HG03571 (cell line): ENCODE measurements around the gene SEC22C.

Source experiments
- ATAC-seq: cut with Tn5 transposase; IDR thresholded peaks from one replicate; pipeline ENCODE4 v1.9.1; 2021; ENCODE audit not compliant: unreplicated experiment

Gene SEC22C

DNA sequence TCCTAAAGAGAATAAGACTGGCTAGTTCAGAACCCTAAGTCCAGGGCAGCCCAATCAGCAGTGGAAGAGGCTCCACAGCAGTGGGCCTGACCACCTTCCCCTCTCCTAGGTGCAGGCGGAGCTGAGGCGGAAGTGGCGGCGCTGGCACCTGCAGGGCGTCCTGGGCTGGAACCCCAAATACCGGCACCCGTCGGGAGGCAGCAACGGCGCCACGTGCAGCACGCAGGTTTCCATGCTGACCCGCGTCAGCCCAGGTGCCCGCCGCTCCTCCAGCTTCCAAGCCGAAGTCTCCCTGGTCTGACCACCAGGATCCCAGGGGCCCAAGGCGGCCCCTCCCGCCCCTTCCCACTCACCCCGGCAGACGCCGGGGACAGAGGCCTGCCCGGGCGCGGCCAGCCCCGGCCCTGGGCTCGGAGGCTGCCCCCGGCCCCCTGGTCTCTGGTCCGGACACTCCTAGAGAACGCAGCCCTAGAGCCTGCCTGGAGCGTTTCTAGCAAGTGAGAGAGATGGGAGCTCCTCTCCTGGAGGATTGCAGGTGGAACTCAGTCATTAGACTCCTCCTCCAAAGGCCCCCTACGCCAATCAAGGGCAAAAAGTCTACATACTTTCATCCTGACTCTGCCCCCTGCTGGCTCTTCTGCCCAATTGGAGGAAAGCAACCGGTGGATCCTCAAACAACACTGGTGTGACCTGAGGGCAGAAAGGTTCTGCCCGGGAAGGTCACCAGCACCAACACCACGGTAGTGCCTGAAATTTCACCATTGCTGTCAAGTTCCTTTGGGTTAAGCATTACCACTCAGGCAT, 45.6 kb downstream of the SEC22C start:
- ATAC-seq: no peak

DNA sequence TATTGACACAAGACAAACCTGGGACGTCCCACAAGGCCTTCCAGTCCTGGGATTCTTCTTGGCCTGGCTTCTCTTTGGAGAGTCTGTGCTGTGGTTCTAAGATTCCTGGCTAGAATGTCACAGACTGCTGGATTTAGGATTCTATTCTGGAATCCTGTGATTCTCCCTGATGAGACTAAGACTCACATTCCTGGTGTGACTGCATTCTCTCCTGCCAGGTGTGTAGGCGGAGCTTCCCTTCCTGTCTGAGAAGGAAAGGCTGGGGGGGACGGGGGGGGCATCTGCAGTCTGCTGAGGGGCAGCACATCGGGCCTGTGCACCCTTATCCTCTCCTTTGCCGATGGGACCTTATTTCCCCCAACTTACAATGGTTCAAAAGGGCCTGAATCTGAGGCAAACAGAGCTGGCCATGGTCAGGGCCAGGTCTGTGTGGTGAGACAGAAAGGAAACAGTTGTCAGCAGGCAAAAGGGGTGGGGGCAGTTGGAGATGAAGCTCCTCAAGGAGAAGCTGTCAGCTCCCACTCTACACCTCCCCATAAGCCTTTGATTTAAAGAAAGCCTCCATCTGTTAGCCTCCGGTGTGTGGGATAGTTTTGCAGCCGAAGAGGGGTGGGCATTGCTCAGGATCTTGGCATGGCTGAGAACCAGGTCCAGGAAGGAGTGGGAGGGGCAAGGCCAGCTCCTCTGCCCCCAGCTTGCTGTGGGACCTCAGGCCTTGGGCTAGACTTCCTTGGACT, 48.4 kb downstream of the SEC22C start:
- ATAC-seq: no peak

DNA sequence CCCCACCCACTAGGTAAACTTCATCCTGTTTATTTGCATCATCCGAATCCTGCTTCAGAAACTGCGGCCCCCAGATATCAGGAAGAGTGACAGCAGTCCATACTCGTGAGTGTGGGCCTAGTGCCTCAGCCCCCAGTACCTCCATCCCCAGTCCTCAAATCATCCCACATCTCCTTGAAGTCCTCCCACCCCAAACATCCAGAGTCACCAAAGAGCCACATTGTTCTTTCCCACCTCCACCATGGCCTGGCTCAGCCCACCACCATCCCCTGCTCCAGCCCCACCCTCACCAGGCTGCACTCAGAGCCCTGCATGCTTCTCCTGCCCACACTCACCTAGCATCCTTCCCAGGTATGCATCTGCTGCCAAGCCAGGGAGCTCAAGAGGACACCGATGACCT, 49.5 kb downstream of the SEC22C start:
- no peak for ATAC-seq

DNA sequence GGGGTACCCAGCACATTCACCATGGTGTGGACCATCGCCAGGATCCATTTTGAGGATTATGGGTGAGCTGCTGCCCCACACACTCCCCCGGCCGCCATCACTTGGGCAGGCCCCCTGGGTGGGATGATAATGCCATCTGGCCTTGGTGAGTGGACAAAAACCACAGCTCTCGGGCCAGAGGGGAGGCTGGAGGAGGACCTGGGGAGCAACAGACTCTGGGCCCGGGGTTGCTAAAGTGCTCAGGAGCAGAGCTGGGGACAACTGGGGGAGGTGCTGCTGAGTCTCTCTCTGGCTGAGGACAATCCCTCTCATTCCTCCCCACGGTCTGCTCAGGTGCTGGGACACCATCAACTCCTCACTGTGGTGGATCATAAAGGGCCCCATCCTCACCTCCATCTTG, 50.3 kb downstream of the SEC22C start:
- no peak for ATAC-seq

DNA sequence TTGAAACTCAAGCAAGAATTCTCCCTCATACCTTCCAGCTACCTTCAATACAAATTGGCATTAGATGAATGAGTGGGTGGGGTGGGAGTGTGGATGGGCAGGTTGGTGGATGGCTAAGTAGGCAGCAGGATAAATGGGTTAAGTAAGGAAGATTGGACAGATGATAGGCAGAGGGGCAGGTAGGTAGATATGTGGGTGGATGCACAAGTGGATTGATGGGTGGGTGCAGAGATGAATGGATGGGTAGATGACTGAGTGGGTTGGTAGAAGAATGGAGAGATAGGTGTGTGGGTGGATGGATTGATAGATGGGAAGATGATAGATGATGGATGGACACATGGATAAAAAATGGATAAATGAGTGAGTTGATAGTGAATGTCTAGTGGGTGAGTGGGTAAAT, 51.7 kb downstream of the SEC22C start:
- ATAC-seq: no peak

DNA sequence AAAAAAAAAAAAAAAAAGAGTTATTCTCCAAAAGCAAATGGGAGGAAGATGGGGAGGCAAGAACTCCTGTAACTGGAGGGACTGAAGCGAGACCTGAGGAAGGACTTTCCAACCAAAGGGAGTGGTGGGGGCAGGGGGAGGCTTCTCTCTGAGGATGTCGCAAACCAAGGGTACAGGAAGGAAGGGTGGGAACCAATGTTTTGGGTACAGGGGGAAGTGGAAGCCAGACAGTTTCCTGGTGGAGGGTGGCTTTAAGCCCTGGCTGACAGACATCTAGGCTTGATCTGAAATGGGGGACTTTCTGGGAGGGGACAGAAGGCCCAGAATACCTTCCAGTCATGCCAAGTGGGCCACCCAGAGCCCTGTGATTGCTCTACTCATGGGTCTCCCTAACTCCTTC, 52.3 kb downstream of the SEC22C start:
- ATAC-seq: no peak

DNA sequence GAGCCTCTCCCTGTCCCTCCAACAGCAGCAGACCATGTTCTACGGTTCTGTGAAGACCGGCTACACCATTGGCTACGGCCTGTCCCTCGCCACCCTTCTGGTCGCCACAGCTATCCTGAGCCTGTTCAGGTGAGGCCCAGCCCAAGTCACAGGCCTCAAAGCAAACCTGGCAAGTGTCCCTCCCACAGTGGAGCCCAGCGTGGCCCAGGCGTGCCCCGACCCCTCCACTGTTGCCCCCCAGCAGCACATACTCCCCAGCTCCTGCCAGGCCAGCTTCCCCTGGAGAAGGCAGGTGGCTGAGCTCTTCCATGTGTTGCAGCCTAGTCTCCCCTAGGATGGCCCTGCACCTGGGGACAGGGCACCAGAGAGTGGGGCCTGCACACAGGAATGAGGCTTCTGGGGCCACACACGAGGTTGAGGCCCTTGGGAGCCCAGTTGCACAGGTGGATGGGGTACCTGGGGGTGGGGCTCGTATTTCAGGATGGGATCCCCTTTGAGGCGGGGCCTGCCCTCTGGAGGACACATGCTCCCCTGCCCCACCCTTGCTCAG, 54.3 kb downstream of the SEC22C start:
- no peak for ATAC-seq

DNA sequence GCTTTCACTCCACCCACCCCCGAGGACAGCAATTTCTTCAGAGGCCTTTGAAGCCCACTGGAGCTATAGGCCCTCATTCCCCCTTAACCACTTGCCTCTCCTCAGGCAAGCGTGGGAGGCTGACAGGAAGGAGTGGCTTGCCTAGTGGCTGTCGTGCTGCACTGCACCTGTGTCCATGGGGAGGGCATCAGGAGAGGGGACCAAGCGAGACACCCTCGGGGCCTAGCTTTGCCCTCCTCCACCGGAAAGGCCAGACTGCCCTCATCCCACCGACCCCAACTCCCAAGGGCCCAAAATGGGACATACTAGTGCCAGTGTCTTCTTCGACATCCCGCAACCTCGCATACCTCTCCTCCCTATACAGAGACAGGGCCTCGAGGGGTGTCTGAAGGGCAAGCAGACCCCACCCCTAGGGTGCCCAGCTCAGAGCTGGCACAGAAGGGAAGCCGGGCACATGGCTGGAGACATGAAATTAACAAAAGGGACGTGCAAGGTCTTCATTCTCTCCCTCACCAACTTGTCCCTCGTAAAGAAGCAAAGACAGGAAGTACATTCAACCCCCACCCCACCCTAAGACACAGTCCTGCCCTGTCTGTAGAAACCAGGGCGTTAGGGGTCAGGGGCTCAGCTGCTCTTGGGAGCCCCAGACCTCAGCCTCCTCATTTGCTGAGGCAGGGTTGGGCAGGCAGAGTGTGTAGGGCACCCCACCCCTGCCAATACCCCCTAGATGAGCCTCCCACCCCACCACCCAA, 55.0 kb downstream of the SEC22C start:
- ATAC-seq: no peak

DNA sequence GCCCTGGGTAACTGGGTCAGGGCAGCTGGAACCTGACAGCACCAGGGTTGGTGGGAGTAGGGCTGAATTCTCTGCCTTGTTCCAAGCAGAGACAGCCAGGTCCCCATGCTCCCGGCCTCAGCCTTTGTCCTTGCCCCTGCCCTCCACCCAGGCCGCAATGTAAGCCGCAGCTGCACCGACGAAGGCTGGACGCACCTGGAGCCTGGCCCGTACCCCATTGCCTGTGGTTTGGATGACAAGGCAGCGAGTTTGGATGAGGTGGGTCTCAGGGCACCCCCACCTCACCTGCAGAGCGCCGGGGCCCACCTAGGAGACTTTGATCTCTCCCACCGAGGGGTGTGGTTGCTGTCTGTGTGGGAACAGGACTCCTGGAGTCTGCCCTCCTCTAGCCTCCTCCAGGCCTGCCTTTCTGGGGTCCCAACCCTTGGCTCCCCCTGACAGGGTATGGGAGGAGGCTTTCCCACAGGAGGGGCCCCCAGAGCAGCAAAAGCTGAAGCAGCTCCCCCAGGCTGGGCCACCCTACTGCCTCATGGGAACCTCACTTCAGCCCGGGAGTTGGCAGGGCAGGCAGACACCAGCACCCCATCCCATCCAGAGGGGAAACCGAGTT, 55.9 kb downstream of the SEC22C start:
- no peak for ATAC-seq

DNA sequence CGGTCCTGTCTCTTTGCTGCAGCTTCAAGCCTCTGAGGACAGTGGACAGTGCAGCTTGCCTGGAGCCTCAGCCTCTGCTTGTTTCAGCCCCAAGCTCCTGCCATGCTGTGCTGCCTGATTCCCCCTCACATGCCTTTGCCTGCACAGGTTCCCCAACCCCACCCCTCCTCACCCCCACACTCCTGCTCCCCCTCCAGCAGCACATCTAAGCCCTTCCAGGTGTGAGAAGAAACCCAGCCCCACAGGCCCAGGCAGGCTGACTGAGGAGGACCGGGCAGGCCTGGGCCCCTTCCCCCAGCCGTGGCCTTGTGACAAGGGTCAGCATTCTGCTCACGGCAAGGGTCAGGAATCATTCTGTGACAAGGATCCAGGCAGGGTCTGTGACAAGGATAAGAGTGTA, 56.6 kb downstream of the SEC22C start:
- no peak for ATAC-seq

DNA sequence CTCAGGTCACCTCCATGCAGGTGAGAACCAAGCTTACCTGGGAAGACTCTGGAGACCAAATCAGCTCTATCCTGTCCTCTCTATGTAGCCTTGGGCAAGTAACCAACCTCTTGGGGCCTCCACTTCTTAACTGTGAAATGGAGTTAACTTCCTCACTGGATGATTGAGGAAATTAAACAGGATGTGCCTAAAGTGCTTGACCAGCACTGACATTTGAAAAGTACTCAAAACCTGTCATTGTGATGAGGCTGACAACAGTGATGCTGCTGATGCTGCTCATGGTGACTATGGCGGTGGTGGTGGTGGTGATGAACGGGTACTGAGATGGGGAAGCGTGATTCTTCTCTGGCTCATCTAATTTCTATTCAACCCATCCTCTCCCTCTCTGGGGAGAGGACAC, 57.0 kb downstream of the SEC22C start:
- ATAC-seq: no peak

DNA sequence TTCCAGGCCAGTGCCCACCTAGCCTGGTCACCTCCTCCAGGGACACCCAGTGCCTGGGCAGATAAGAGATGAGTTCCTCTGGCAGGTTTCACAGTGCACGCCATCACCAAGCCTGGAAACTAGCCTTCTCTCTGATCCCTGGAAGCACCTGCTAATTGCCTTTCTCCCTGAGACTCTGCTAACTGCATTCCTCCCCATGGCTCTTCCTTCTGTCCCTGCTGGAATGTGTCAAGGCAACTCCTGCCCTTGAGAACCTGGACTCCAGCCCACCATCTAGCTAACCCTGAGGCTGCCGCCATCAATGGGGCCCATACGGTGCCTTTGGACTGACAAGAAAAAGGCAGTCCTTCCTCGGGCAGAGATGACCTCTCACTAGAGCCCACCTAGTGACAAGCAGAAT, 60.9 kb downstream of the SEC22C start:
- no peak for ATAC-seq

DNA sequence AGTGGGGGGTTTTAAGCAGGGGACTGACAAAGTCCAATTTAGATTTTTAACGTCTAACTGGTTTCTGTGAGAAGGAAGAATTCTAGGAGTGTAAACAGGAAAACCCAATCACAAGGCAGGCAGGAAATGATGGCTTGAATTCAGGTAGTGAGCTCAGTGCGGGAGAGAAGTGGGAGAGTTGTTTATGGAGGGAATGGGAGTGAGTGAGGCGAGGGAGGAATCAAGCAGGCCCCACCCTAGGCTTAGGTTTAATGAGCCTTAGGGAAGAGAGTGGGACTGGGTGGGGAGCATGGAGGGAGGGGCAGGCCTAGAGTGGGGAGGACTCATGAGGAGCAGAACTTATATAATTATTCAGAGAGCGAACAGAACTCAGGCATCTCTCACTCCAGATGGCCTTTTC, 61.4 kb downstream of the SEC22C start:
- ATAC-seq: no peak

DNA sequence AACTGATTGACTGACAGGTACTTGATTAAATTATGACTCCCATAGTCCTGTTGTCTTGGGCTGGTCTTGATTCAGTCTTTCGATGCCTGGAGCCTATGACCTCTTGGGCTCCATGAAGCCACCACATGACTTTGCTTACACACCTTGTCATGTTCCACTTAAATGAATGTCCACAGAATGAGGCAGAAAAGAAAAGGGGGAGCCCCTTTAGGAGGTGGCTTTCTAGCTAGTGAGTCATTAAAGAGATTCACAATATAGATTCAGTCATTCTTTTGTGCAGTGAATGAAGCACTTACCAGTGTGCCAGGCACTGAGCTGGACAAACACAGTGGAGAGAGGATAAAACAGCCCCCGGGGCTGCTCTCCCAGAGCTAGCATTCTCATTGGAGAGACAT, 62.2 kb downstream of the SEC22C start:
- ATAC-seq: no peak

DNA sequence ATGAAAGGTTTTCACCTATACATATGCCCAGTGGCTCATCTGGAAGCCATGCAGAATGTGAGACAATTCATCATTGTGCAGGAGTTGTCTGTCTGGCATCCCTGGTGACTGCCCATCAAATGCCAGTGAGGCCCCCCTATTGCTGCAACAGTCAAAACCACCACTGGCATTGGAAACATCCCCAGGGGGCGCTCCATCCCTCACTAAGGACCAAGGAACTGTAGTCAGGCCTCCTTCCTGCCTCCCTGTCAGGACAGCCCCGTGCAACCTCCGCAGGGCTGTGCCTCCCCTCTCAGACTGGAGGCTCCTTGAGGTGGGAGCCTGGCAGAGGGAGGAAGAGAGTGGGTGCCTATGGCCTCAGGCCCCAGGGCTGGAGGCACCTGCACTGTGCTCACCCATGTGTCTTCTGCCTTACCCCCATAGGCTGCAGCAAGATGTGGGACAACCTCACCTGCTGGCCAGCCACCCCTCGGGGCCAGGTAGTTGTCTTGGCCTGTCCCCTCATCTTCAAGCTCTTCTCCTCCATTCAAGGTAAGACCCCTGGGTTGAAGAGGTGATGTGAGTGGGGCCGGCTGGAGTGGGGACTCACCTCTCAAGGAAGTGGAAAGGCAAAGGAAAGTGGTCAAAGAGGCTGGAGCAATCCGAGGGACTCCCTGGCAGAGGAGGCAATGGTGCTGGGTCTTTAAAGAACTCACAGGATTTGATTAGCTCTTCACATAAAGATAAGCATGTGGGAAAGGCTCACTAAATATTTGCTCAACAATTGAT, 62.8 kb downstream of the SEC22C start:
- no peak for ATAC-seq

DNA sequence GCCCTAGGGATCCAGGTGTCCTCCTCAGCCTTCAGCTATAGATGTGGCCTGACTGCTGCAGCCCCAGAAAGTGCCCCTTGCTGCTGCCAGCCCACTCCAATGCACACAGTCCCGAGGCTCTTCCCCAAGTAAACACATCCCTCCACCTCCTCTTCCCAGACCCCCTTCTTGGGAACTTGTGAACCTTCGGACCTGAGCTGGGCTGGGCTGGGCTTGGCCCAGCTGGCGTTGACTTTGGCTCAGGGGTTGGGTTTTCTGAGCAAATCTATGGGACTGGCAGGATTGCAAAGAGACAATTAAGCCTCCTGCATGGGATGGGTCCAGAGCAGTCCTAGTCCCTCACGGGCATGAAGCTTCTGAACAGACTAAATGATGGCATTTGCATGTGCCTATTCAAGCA, 64.7 kb downstream of the SEC22C start:
- no peak for ATAC-seq

DNA sequence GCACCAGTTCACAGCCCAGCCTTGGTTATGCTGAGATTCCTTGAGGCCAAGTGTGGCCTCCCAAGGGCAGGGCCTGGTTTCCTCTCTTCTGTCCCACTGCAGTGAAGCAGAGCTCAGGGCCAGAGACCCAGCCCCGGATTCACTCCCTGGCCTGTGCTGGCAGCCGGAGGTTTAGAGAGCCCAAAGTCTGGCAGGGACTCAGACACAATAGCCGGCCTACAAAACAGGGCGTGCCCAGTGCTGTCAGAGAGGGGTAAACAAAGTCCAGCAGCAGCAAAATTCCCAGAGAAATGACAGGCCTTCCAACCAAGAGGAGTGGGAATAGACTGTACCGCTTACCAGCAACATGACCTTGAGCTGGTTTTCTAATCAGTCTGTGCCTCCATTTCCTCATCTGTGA, 65.3 kb downstream of the SEC22C start:
- ATAC-seq: no peak

DNA sequence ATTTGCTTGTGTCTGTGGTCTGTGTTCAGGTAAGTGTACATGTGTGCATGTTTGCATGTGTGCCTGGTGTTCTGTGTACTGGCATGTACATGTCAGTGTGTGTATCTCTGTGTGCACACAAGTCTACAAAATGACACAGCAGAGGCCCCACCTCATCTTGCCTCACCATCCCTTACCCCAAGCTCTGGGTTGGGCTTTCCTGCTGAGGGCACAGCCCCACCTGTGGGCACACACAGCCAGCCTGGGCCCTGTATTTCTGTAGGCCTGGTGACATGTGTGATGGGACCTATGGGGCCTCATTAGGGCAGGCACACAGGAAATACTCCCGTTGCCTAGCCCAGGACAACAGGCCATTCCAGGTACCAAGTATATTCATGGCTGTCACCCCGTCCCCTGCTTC, 65.8 kb downstream of the SEC22C start:
- no peak for ATAC-seq

DNA sequence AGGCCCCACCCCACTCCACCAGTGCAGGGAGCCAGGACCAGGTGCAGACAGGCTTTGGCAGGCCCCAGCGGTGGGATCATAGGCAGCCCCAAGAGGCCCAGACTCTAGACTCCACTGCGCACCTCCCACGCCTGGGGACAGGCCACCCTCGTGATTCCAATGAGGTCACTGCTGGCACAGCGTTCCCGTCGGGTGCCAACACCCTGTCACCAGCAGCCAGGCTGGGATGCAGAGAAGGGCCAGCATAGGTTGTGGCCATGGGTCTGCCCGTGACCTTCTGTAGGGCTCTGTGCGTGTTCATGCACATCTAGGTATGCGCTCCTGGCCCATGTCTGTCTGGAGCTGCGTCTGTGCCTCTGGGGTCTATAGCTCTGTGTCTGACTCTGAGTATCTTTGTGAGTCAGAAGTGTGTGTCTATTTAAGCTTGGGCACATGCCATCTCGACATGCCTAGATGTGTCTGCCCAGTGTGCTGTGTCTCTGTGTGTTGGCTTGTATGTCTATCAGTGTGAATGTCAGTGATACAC, 66.3 kb downstream of the SEC22C start:
- ATAC-seq: no peak

DNA sequence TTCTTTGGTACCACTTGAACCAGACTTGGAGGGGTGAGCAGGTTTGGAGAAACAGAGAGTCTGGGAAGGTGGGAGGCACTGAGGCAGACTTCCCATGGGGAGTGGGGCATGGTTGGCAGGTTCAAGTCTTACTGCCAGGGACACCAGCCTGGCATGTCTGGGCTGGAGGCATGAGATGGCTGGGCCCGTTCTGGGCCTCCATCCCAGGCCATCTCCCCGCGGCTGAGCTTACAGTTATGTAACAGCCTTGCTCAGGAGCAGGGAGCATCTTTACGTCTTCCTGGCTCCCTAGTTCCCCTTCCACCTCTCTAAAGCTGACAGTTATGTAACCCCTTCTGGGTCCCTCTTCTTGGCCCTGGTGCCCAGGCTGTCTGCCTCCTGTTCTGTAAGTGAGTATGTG, 66.9 kb downstream of the SEC22C start:
- ATAC-seq: no peak
